Measurements from ENCODE around the gene CABP4. TPM values are rescaled to one million over a fixed set of nuclear protein-coding genes. Genes with fewer than 3 reads are reported as not detected.

CABP4 gene
- total and polyA plus RNA-seq, 2 experiments from 2014 or later = not detected

DNA sequence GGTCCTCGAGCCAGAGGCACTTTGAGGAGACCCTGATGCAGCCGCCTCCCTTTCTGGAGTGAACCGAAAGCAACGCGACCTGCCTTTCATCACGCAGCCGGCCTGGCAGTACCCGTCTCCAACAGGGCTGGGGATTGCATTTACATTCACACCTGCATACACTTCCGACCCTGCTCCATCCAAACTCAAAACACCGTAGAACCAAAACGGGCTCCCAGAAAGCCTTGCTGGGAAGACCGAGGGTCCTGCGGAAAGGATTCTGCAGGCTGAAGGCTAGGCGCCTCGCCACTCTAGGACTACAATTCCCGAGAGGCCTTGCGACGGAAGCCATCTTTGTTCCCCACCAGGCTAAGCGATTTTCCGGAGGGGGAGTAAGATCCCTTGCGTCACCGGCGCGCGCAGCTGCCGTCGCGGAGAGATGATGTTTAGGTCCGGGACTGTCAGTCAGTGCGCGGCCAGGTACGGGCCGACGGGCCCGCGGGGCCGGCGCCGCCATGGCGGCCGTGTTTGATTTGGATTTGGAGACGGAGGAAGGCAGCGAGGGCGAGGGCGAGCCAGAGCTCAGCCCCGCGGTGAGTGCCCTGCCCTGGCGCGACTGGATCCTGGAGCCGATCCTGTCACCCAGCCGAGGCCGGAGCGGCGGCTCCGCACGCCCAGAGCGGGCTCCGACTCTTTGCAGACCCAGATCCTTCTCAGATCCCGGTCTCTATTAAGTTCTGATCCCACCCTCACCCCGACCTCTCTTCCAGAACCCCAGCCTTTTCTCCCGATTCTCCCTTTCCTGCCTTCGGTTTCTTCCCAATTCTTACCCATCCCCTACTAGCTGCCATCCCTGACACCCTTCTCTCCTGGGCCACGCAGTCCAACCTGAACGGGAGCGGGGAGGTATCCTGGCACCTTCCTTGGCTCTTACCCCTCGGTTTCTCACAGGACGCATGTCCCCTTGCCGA, 26.8 kb upstream of the CABP4 start, which contains the start of gene RPS6KB2:
Gene RPS6KB2, plus strand, starts transcription at position 443 of the 950 bp plus-strand sequence. Its CDS starts 52 bp downstream, at position 495.
- peak within 1 kb of the TSS; percentile 92 for H3K4me3 ChIP-seq
- H3K27me3 ChIP-seq = no peaks in the 10 kb centered on the region
- H3K36me3 ChIP-seq = peaks cover 10% of the 10 kb centered on the region
- no peaks in the 10 kb centered on the region for H3K4me1 ChIP-seq (ENCODE audit: low read depth)
- TF ChIP-seq, protein P1, sequence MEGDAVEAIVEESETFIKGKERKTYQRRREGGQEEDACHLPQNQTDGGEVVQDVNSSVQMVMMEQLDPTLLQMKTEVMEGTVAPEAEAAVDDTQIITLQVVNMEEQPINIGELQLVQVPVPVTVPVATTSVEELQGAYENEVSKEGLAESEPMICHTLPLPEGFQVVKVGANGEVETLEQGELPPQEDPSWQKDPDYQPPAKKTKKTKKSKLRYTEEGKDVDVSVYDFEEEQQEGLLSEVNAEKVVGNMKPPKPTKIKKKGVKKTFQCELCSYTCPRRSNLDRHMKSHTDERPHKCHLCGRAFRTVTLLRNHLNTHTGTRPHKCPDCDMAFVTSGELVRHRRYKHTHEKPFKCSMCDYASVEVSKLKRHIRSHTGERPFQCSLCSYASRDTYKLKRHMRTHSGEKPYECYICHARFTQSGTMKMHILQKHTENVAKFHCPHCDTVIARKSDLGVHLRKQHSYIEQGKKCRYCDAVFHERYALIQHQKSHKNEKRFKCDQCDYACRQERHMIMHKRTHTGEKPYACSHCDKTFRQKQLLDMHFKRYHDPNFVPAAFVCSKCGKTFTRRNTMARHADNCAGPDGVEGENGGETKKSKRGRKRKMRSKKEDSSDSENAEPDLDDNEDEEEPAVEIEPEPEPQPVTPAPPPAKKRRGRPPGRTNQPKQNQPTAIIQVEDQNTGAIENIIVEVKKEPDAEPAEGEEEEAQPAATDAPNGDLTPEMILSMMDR (IDR thresholded peaks at IDR 0.05; ENCODE audit: low read depth, low read length) = no peak
- no peaks in the 10 kb centered on the region for H3K9me3 ChIP-seq (ENCODE audit: low read depth)
- peak within 1 kb of the TSS; percentile 91 for H3K27ac ChIP-seq
- peak; percentile 97 to 98 for DNase-seq (ENCODE audit: low read depth in 1 of 2, low spot score in 1 of 2)

GRCh38 chr11:67429038-67429668, 26.0 kb upstream of the CABP4 start:
- no peaks in the 10 kb centered on the region for H3K4me1 ChIP-seq (ENCODE audit: low read depth)
- TF ChIP-seq, protein P1 (IDR thresholded peaks at IDR 0.05; ENCODE audit: low read depth, low read length) = no peak
- H3K27me3 ChIP-seq = no peaks in the 10 kb centered on the region
- H3K36me3 ChIP-seq = peaks cover 17% of the 10 kb centered on the region
- H3K4me3 ChIP-seq = peak overlapping the region; percentile 92
- DNase-seq (ENCODE audit: low read depth in 1 of 2, low spot score in 1 of 2) = no peak
- no peaks in the 10 kb centered on the region for H3K9me3 ChIP-seq (ENCODE audit: low read depth)
- peak overlapping the region; percentile 91 for H3K27ac ChIP-seq

- H3K36me3 ChIP-seq = peaks cover 20% of the 10 kb centered on the region
- no peak overlapping the region for H3K27ac ChIP-seq
- no peak for DNase-seq (ENCODE audit: low read depth in 1 of 2, low spot score in 1 of 2)
- no peaks in the 10 kb centered on the region for H3K27me3 ChIP-seq
- H3K4me3 ChIP-seq = no peak overlapping the region
- TF ChIP-seq, protein P1 (IDR thresholded peaks at IDR 0.05; ENCODE audit: low read depth, low read length) = no peak
- H3K4me1 ChIP-seq (ENCODE audit: low read depth) = no peaks in the 10 kb centered on the region
- no peaks in the 10 kb centered on the region for H3K9me3 ChIP-seq (ENCODE audit: low read depth)
Observed at GRCh38 chr11:67429722-67430121, 25.4 kb upstream of the CABP4 start.

DNA sequence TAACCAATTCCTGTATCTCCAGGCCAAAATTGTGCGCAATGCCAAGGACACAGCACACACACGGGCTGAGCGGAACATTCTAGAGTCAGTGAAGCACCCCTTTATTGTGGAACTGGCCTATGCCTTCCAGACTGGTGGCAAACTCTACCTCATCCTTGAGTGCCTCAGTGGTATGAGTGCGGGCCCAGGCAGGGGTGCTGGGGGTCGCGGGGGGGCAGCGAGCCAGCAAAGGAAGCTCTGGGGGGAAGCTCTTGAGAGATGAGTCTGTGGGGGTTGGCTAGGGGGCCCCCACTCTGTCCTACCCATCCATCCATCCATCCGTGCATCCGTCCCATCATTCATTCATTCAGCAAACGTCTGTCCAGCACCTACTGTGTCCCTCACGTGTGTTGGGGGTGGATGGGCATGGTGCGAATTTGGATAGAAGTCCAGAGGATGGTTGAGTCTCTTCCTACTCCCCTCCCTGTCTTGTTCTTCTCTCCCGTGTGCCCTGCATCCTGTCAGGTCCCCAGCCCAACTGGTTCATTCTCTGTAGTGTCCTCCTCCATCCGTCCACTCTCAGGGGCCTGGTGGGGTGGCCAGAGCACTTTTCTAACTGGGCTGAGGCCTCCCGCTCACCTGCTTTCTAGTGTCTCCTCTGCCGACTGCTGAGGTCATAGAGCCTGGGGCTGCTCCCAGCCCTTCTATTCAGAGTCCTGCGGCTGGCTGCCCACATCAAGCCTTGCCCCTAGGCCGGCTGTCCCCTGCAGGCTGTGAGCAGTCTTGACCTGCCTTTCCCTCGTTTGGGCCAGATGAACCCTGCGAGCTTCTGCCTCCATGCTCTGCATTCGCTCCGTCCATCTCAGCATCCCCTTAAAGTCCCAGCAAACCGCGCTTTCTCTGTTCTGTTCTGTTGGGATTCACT, 23.6 kb upstream of the CABP4 start:
- H3K4me1 ChIP-seq (ENCODE audit: low read depth) = no peaks in the 10 kb centered on the region
- peaks cover 20% of the 10 kb centered on the region for H3K36me3 ChIP-seq
- H3K9me3 ChIP-seq (ENCODE audit: low read depth) = no peaks in the 10 kb centered on the region
- TF ChIP-seq, protein P1 (IDR thresholded peaks at IDR 0.05; ENCODE audit: low read depth, low read length) = no peak
- DNase-seq (ENCODE audit: low read depth in 1 of 2, low spot score in 1 of 2) = no peak
- H3K4me3 ChIP-seq = no peak overlapping the region
- H3K27ac ChIP-seq = no peak overlapping the region
- no peaks in the 10 kb centered on the region for H3K27me3 ChIP-seq

All from cardiac muscle cell (in vitro differentiated cells and primary cell).